D721Med (cell line): ENCODE results near the gene OR2L2.

Source experiments
- DNase-seq: peaks from one replicate; pipeline ENCODE4 v3.0.0; 2011; ENCODE audit warnings: low spot score; ENCODE audit not compliant: insufficient read length
- FAIRE-seq: peaks from 2 replicates; lab custom pipeline; 2011; peaks lifted over from hg19 to GRCh38; lab: Jason Lieb, UNC
- TF ChIP-seq, protein P1 (sequence below): IDR thresholded peaks from 2 replicates; pipeline ENCODE4 v1.5.1; 2012; ENCODE audit warnings: mild to moderate bottlenecking, control low read depth; ENCODE audit not compliant: insufficient read depth; ENCODE audit errors: missing control alignments

The OR2L2 gene, protein sequence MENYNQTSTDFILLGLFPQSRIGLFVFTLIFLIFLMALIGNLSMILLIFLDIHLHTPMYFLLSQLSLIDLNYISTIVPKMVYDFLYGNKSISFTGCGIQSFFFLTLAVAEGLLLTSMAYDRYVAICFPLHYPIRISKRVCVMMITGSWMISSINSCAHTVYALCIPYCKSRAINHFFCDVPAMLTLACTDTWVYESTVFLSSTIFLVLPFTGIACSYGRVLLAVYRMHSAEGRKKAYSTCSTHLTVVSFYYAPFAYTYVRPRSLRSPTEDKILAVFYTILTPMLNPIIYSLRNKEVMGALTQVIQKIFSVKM

GRCh38 chr1:248029770-248030169 is at the start of gene OR2L2:
TSS of gene OR2L2 (plus strand) at chr1:248030070. CDS start at chr1:248038268, 8,198 bp downstream.
- DNase-seq (no peak), FAIRE-seq (no peak)
- TF ChIP-seq, protein P1, sequence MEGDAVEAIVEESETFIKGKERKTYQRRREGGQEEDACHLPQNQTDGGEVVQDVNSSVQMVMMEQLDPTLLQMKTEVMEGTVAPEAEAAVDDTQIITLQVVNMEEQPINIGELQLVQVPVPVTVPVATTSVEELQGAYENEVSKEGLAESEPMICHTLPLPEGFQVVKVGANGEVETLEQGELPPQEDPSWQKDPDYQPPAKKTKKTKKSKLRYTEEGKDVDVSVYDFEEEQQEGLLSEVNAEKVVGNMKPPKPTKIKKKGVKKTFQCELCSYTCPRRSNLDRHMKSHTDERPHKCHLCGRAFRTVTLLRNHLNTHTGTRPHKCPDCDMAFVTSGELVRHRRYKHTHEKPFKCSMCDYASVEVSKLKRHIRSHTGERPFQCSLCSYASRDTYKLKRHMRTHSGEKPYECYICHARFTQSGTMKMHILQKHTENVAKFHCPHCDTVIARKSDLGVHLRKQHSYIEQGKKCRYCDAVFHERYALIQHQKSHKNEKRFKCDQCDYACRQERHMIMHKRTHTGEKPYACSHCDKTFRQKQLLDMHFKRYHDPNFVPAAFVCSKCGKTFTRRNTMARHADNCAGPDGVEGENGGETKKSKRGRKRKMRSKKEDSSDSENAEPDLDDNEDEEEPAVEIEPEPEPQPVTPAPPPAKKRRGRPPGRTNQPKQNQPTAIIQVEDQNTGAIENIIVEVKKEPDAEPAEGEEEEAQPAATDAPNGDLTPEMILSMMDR = no peak

- FAIRE-seq = no peak
Measured at GRCh38 chr1:247992986-247993385, 36.9 kb upstream of the OR2L2 start.

DNA sequence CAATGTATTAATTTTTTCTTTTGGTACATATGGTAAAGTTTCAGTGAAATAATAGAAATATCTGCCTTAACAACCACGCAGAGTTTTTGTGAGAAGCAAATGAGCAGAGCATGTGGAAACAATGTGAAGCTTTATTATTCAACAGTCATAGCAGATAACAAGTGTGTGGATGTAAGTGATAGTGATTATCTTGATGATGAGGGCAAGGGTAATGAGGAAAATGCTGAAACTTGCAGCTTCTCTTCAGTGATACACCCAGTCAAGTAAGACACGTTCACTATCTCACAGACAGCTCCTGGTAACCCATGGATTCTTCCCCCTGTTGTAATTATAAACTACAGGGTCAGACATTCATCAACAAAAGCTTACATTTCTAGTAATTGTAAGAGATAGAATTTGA is 31.1 kb upstream of the OR2L2 start:
- TF ChIP-seq, protein P1 = no peak
- no peak for DNase-seq
- no peak for FAIRE-seq

More at GRCh38 chr1:247992986-247993385, 36.9 kb upstream of the OR2L2 start:
- no peak for DNase-seq
- TF ChIP-seq, protein P1 = no peak

- TF ChIP-seq, protein P1 = no peak
- no peak for DNase-seq
- FAIRE-seq = no peak
Measured at GRCh38 chr1:248000169-248000568, 29.7 kb upstream of the OR2L2 start.

- DNase-seq = no peak
- TF ChIP-seq, protein P1 = no peak
- no peak for FAIRE-seq
Measured at GRCh38 chr1:248007778-248008177, 22.1 kb upstream of the OR2L2 start.

DNA sequence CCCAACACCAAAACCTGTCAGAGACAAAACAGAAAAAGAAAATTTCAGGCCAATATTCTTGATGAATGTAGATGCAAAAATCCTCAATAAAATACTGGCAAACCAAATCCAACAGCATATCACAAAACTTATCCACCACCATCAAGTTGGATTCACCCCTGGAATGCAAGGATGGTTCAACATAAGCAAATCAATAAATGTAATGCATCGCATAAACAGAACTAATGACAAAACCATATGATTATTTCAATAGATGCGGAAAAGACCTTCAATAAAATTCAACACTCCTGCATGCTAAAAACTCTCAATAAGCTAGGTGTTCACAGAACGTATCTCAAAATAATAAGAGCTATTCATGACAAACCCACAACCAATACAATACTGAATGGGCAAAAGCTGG is 20.2 kb upstream of the OR2L2 start:
- DNase-seq (no peak), FAIRE-seq (no peak)
- TF ChIP-seq, protein P1 = no peak

DNA sequence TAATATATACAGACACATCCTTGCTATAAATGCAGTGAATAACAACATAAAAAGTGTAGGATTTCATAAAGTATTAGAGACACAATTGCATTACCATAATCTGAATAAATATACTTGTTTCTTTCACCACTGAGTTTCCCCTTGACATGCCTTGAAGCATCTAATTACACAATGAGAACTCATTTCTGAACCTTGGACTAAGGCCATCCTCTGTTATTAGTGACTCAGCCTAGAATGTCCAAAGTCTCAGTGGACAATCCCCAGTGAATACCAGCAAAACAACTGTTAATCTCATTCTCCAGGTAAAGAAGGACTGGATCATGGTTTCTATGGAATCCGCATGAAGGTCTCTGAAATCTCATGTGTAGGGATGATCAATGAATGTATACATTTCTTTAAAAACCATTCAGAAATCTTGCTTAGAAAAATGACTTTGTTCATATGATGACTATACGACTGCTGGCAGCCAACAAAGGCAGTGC is 16.6 kb upstream of the OR2L2 start, which contains the start of gene OR2L5:
OR2L5 (plus strand) TSS at position 432 of the 482 bp plus-strand sequence. CDS start 8,288 bp downstream, outside the sequence.
- no peak for DNase-seq
- no peak for FAIRE-seq

More for the DNA sequence above, 16.6 kb upstream of the OR2L2 start, which contains the start of gene OR2L5:
- TF ChIP-seq, protein P1 = no peak
